Left lobe of liver (tissue), 2 donors: Measurements from ENCODE around the gene SGCA. TPM values are rescaled to one million over a fixed set of nuclear protein-coding genes. Genes with fewer than 3 reads are reported as not detected.
A peak's percentile ranks its signal among the peaks of the same experiment; 100 is the strongest.

Experiments
- ATAC-seq: fragments of 200-7000 bp; cut with Tn5 transposase; one replicate; pipeline ENCODE4 v1.9.1; 2020; ENCODE audit warnings: mild to moderate bottlenecking, moderate library complexity
- DNase-seq: peaks from one replicate; pipeline ENCODE4 v3.0.0-alpha.2; 2020; ENCODE audit warnings: low spot score
- total RNA-seq: library from RNA; stranded (reverse); gene quantifications from one replicate; pipeline ENCODE4 v1.2.1, GENCODE V29; 2021
- donor health status: DM: no; HTN: no; CAD: no; lungs with moderate emphysema.
- donor health status: DM: no; HTN: yes; CAD: no.

SGCA gene
- total RNA-seq, 1 donor from 2014 or later, result 1.0 TPM

DNA sequence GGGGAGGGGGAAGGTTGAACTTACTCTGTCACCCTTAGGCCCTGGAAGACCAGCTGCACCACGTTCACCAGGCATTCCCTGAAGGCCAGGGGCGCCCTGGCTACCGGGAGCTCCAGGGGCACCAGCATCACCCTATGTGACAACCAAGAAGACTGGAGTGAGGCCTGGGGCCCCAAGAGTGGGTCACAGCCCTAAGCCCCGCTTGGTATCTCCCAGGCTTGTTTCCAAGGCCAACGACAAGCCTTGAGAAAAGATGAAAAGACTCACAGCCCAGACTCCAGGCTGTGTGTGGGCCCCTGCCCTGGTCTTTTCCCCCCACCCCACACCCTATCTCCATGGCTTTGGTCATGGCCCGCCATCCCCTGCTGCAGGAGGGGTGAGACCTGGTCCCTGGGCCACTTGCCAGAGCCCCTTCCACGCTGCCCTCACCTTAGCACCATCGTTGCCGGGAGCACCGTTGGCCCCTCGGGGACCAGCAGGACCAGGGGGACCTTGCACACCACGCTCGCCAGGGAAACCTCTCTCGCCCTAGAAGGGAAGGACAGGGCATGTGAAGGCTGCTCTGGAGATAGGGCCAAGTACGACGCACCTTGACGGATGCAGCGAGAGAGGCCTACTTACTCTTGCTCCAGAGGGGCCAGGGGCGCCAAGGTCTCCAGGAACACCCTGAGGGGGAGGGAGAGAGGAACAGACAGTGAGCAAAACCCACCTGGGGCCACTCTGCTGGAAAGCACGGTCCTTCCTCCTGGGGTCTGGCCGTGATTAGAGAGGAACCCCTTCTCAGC is 25.7 kb downstream of the SGCA start:
- DNase-seq (no peak), ATAC-seq (no peak)

DNA sequence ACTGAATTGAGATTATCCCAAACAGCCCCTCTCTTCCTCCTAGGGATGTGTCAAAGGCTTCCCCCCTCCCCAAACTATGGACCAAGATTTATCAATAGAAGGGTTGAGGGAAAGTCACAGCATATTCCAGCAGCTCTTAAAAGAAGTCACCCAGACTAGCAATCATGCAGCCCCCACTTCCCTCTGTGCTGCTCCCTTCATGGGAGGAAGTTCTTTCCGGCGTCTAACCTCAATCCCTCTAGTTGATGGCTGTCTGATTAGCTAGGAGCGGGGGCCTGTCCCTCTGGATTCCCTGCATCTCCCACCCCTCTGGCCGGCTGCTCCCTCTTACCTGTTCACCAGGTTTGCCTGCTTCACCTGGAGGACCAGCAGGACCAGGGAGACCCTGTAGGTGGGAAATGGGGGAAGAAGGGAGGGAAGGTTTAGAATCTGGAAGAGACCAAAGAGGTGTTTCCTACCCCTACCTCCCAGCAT is 26.4 kb downstream of the SGCA start:
- ATAC-seq (no peak), DNase-seq (no peak)

DNA sequence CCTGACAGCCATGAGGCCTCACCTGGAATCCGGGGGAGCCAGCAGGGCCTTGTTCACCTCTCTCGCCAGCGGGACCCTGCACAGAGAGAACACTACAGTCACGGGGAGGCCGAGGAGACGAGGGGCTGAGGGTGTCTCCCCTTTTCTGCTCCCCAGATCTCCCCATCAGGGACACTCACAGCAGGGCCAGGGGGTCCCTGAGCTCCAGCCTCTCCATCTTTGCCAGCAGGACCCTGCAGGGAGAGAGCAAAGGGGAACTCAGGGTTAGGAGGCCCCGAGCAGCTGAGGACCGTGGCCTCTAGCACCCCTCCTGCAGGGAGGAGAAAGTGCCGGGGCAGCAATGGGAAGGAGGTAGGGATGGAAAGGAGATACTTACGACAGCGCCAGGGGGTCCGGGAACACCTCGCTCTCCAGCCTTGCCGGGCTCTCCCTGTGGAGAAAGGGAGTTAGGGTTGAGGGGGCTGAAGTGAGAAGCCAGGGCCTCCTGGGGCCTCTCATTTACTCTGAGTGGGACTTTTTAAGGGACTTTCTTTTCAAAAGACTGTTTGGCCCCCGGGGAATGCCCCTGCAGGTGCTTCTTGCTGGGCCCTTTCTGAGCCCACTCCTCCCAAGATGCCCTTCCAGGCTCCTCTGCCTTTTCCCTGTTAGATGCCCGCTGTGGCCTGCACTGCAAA is 26.9 kb downstream of the SGCA start:
- no peak for ATAC-seq
- no peak for DNase-seq

DNA sequence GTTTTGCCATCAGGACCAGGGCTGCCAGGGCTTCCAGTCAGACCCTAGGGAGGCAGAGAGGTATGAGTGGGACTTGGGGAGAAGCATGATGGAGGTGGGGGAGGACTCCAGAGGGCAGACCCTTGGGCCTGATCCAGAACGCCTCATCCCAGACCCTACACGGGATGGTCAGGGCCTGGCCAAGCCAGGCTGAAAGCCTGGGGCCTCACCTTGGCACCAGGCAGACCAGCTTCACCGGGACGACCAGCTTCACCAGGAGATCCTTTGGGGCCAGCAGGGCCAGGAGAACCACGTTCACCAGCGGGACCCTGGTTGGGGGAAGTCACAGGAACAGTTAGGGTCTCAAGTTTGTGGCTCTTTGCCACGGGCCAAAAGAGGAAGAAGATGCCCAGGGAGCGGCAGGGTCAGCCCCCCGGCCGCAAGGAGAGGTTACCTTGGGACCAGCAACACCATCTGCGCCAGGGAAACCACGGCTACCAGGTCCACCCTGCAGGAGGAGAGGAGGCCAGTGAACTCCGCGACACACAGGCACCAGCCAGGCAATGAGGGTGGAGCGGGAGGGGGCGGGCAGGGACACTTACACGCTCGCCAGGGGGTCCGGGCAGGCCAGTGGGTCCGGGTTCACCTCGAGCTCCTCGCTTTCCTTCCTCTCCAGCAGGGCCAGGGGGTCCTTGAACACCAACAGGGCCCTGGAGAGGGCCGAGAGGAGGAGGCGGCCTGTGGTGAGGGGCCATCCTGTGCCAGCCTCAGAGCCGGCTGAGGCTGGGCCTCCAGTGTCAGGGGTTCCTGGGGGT is 28.5 kb downstream of the SGCA start:
- DNase-seq, result no peak
- ATAC-seq, result no peak

DNA sequence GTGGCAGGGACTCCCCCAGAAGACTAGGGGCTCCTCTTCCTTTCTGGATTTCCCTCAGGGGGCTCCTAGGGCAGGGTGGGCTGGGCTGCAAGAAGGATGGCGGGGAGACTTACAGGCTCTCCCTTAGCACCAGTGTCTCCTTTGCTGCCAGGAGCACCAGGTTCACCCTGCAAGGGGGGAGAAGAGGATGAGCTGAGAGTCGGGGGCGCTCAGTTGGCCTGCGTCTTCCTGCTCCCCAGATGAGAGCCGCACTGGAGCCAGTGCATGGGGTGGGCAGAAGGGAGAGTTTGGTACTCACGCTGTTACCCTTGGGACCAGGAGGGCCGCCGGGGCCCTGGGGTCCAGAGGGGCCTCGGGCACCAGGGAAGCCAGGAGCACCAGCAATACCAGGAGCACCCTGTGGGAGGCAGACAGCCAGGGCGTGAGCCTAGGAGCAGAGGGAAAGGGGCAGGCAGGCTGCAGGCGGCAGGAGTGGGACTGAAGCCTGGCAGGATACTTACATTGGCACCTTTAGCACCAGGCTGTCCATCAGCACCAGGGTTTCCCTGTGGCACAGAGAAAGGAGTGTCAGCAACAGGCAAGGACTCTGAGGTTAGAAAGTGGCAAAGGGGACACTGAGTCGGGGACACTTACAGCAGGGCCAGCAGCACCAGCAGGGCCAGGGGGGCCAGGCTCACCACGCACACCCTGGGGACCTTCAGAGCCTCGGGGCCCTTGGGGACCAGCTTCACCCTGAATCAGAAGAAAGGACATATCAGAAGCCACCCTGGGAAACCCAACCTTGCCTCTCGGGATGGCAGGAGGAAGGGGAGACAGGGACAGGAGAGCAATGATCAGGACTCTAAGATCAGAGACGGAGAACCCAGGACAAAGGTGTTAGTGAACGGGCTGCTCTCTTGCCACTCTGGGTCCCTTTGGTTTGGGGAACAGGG is 29.4 kb downstream of the SGCA start:
- no peak for ATAC-seq
- DNase-seq, result no peak

DNA sequence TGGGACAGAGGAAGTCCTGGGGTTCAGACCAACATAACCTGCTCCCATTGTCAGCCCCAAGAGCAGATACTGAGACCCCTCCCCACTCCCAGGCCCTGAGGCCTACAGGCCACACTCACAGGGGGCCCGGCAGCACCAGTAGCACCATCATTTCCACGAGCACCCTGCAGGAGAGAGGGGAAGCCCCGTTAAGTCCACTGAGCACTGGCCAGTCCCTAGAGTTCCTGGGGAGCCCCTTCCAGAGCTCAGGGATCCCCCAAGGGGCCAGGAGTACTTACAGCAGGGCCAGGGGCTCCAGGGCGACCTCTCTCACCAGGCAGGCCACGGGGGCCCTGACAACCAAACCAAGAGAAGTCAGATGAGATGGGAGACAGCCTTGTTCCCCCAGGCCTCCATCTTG is 30.2 kb downstream of the SGCA start:
- no peak for DNase-seq
- no peak for ATAC-seq

DNA sequence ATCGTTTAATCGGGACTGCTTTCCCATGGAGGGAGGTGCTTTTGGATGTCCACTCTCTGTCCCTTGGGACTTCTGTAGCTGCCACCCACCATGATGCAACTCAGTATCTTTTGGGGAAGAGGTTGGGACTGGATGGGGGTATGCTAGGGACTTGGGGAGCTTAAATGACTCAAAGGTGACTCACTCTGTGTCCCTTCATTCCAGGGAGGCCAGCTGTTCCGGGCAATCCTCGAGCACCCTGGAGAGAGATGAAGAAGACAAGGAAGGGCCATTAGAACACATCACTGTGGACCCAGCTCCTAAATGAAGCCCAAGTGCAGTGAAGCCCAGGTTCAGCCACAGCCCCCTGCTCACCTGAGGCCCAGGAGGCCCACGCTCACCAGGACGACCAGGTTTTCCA is 31.0 kb downstream of the SGCA start:
- ATAC-seq (no peak), DNase-seq (no peak)

DNA sequence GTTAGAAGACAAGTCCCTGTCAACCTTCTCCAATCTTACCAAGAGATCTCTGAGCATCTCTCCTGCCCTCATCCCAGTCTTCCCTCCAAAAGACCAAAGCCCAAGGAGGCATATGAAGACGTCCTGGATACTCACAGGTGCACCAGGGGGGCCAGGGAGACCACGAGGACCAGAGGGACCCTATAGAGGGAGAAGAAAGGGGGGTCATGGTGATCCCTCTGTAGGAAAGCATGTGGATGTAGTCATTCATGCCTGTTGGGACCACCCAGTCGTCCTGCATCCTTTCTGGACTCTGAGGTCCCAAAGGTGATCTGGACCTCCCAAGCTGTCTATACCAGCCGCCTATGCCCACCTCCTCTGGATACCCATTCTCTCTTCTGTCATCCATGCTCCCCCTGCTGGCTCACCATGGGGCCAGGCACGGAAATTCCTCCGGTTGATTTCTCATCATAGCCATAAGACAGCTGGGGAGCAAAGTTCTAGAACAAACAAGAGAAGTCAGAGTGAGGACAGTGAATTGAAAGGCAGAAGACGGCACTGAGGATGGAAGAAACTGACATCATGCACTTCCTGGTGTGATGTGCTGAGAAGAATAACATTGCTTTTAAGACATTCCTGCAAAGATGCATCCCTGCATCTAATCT is 32.3 kb downstream of the SGCA start:
- DNase-seq (peak; percentile 65), ATAC-seq (peak; percentile 32)

DNA sequence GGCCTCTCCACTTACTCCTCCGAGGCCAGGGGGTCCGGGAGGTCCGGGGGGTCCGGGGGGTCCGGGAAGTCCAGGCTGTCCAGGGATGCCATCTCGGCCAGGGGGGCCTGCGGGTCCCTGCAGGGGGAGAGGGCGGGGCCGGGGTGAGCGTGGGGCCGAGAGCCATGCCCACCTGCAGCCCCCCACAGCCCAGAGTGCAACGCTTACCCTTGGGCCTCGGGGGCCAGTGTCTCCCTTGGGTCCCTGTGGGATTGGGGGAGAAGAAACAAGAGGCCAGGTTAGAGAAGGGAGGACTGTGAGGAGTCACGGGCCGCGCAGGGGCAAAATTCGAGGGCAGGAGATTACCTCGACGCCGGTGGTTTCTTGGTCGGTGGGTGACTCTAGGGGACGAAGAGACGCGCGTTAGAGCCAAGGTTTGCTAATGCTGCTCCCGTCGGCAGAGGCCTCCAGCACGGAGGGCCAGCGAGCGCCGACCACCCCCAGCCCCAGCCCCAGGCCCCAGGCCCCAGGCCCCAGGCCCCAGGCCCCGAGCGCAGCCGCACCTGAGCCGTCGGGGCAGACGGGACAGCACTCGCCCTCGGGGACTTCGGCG is 33.5 kb downstream of the SGCA start:
- DNase-seq (no peak), ATAC-seq (no peak)

DNA sequence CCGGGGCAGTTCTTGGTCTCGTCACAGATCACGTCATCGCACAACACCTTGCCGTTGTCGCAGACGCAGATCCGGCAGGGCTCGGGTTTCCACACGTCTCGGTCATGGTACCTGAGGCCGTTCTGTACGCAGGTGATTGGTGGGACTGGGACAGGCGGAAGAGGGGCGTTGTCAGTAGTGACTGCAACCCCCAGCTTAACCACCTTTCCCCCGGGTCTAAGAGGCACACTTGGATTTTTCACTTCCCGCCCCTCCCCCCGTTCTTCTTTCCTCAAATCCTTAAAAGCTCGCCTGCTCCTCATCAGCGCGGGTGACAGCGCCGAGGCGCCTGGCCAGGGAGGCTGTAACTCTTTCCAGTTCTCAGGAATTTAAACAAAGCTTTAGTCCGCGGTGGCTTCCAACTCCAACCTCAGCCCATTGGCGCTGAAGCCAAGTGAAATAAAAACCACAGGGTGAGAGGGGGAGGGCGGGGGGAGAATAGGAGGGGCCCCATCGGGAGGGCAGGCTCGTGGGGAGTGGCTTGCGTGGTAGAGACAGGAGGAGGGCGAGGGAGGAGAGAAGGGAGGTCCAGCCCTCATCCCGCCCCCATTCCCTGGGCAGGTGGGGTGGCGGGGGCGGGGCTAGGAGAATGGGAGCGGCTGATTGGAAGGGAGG is 34.1 kb downstream of the SGCA start:
- DNase-seq (peak; percentile 89), ATAC-seq (peak; percentile 90)

DNA sequence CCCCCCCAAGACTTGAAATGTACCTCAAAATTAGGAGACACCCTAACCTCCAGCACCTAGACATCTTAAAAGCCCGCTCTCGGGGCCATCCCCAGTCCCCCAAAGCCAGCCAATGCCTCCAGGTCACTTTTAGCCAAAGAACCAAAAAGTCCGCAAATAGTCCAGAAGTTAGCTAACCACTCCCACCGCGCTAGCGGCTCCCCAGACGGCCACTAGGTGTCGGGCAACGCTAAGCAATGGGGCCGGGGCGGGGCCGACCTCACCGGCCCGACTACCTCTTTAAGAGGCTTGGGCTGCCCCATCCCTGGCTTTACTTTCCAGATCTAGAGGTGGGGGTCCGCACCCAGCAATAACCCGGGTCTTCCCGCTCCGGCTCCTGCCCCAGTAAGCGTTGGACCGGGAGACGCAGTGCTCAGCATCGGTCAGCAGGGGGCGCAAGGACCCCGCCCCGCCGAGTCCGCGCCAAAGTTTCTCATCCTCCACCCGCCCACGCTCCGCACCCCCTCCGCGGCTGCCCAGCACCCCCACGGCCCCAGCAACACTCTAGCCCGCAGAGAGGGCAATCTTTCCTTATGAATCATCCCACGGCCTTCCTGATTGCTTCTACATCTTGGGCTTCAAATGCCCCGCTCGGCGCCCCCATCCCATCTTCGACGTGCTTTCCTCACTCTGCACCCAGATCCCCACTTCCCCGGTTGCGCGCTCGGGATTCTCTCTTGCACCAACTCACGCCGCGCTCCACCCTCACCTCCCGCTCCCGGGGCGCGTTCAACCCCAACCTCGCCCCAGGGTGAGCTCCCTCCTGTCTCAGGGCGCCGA is 34.9 kb downstream of the SGCA start:
- peak; percentile 87 for DNase-seq
- peak; percentile 86 for ATAC-seq

DNA sequence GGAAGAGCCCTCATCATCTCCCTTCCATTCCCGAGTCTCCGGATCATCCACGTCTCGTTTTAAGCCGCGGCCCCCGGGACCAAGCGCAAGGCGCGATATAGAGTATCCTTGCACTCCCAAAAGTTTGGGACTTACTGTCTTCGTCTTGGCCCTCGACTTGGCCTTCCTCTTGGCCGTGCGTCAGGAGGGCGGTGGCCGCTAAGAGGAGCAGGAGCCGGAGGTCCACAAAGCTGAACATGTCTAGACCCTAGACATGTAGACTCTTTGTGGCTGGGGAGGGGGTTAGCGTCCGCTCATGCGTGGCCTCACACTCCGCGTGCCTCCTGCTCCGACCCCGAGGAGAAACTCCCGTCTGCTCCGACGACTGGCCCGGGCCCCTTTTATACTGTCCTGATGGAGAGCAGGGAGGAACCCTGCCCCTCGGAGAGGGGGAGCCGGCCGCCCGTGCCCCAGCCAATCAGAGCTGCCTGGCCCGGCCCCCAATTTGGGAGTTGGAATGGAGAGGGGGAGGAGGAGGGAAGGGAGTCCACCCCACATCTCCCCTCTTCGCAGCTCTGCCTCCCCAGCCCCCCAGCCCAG is 35.6 kb downstream of the SGCA start, which contains the start of gene COL1A1:
COL1A1 (minus strand) TSS at position 356 of the 579 bp plus-strand sequence; CDS start at position 238, 118 bp downstream.
- ATAC-seq (no peak), DNase-seq (no peak)

DNA sequence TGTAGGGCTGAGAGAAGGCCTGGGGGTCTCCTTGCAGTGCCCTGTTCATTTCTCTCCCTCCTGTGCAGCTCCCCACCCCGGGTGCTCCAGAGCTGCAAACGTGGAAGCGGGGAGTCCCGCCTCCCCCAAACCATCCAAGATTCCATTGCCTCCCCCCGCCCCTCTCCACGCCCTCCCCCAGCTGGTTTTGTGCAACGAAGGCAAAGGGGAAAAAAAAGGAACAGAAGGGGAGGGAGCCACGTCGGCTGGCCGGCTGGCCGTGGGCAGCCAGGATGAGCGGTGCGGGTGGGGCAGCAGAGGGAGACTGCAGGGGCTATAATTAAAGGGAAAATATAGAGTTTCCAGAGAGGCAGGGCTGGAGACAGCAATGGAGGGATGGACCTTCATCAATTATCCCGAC is 37.3 kb downstream of the SGCA start:
- no peak for DNase-seq
- no peak for ATAC-seq

DNA sequence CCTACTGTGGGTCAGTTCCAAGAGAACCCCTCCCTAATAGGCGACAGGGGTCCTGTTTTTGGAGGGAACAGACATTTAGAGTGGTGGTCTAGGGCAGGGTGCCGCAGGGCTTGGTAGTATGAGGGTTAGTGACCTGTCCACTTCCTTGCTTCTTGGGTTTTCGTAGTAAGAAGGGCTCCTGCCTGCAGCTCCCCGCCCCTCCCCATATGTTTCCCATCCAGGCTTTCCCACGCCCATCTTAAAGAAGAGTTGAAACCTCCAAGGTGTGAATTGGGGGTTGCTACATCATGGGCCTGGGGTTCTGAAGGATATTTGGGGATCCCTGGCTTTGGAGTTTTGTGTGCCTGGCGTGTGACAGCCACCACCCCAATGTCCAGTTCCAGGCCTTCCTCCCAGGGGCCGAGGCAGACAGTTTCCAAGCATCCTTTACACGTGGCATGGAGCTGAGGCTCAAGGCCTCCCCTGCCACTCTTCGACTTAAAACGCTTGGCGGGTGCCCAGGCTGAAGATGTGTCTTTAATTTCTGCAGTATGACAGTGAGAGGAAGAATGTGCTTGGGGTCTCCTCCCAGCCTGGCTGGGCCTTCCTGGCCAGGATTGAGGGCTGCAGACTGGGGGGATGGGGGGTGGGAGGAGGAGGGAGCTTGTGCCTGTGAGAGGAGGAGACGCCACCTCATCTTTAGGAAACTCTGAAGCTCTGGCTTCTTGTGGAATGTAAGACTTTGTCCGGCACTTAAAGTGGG is 38.0 kb downstream of the SGCA start:
- DNase-seq (no peak), ATAC-seq (no peak)

DNA sequence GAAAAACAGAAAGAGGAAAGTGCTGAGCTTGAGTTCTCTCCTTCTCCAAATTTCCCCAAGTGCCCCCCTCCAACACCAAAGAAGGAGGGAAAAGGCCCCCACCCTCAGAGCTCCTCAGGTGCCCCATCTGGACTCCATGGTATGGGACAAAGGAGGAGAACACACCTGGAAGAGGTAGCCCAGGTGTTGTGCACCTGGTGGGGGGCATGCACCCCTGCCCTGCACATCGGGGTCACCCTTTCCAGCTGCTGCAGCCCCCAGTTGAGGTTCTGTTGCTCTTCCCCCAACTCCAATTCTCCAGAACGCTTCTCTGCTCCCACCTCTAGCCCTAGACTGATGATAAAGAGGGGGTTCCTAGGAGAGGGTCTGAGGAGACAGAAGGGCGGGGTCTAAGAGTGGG is 38.6 kb downstream of the SGCA start:
- no peak for DNase-seq

DNA sequence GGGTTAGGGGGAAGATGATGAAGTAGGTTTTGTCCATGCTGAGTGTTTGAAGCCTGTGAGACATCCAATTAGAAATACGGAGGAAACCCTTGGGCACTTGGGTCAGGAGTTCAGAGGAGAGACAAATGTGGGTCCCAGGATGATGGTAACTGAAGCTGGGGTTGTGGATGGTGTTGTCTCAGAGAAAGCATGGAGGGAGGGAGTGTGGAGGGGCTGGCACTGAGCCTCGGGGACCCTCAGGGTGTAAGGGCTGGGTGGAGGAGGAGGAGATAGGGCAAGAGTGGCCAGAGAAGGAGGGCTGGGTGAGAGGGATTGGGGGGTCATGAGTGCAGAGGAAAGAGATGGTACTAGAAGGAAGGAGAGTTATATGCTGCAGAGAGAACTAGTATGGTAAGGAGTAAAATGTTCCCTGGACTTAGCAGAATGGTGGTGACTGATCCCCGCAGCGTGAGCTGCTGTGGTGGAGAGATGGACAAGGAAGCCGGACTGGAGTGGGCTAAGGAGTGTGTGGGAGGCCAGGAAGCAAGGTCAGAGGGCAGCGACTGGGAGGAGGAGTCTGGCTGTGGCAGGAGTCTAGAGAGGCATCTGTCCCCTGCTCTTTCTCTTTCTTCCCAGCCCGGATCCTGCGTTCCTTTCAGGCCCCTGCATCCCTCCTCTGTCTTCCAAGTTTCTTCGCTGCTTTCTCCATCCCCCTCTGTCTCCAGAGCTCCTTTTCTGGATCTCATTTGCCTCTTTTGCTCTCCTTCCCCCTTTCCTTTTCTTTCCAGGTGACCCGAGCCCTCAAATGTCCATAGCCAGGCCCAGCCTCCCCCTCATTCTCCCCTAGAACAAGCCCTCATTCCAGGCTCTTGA is 39.5 kb downstream of the SGCA start:
- DNase-seq (no peak), ATAC-seq (no peak)

More for the DNA sequence above, 38.6 kb downstream of the SGCA start:
- ATAC-seq, result no peak
